WI38 (cell line): Measurements from ENCODE around the gene CENPP.

Experiments
- H3K4me3 ChIP-seq: 2 replicates; pipeline ENCODE4 v1.5.1; 2011; ENCODE audit warnings: low read depth, mild to moderate bottlenecking, control low read depth, low read length
- TF ChIP-seq, protein P1 (sequence below): IDR thresholded peaks from 2 replicates; pipeline ENCODE4 v1.5.1; 2012; ENCODE audit warnings: low read depth, mild to moderate bottlenecking, control low read depth, low read length

Gene CENPP

DNA sequence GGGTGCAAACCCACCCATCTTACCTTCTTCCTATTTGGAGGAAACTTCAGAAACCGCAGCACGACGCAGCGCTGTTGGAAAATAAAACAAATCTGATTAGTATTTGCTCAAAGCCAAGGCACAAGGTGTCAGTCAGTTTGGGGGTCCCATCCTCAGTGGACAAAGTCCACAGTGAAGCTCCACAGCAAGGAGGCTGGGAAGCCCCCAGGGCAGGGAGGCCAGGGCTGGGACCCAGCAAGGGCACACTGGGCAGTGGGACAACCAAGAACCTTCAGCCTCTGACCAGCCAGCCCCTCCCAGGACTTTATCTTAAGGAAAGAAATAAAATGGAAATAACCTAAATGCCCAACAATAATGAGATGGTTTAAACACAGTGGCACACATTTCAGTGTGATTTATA lies 332.9 kb downstream of the CENPP start:
- TF ChIP-seq, protein P1, sequence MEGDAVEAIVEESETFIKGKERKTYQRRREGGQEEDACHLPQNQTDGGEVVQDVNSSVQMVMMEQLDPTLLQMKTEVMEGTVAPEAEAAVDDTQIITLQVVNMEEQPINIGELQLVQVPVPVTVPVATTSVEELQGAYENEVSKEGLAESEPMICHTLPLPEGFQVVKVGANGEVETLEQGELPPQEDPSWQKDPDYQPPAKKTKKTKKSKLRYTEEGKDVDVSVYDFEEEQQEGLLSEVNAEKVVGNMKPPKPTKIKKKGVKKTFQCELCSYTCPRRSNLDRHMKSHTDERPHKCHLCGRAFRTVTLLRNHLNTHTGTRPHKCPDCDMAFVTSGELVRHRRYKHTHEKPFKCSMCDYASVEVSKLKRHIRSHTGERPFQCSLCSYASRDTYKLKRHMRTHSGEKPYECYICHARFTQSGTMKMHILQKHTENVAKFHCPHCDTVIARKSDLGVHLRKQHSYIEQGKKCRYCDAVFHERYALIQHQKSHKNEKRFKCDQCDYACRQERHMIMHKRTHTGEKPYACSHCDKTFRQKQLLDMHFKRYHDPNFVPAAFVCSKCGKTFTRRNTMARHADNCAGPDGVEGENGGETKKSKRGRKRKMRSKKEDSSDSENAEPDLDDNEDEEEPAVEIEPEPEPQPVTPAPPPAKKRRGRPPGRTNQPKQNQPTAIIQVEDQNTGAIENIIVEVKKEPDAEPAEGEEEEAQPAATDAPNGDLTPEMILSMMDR = no peak
- H3K4me3 ChIP-seq = no peak overlapping the region

DNA sequence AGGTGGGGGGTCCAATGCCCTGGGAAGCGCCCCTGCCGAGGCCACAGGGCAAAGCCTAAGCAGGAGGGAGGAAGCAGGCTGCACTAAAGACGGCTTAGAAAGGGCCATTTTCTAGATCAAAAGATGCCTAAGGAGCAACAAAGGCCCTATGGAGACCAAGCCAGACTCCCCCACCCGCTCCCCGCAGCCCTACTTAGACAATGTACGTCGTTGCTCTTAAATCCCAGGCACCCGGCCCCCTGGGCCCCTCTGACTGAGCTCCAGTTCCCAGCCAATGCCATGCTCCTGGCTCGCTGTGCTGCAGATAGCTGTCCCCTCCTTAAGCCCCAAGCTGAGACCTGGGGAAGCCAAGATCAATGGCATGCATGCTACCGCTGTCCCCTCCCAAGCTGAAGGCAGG lies 333.8 kb downstream of the CENPP start:
- TF ChIP-seq, protein P1 = no peak
- no peak overlapping the region for H3K4me3 ChIP-seq

DNA sequence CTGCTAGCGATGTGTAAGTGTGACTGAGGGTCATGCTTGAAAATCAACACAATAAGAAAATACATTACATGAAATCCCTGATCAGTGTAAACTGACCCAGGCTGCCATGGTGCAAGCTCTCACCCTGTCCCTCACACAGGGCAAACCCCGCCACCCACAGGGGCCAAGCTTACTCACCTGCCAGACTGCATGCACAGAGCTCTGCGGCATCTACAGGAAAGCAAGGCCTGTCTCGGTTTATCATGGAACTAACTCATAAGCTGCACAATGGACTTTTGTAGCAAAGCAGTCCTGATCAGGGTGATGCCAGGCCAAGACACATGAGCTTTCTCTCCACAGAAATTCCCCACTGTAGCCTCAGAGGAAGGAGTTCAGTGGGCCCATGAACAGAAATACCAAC lies 334.5 kb downstream of the CENPP start:
- TF ChIP-seq, protein P1 = no peak
- no peak overlapping the region for H3K4me3 ChIP-seq

DNA sequence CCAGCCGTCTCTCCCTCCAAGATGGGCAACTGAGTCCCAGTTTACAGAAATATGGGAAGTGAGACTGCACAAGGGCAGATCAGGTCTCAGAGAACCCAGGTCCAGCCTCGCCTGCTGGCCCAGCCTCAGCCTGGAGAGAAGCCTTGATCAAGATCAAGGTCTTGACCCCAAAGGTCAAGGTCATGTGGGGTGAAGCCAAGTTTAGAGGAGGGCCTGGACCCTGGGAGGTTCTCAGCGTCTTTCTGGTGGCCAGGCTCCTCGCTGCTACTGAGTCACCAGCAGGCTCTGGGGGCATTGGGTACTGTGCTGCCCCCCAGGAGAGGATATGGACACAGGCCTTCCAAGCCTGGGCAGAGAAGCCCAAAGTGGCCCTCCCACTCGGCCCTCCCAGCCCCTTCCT lies 335.4 kb downstream of the CENPP start:
- no peak overlapping the region for H3K4me3 ChIP-seq
- TF ChIP-seq, protein P1 = no peak

DNA sequence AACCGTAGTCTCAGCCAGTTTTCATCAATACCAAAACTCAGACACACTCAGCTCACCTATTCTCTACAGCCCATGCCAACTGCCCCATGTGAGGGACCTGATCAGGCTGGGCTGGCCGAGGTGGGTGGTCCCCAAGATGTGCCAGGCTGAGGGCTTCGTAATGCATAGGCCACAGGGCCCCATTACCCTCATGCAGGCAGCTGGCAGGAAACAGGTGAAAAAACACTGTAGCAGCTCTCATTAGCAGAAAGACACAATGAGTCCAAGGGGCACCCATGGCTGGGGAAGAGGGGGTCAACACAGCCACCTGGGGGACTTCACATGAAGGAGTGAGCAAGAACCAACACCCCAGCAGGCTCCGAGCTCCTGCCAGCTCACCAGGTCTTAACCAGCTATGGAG lies 336.0 kb downstream of the CENPP start:
- no peak overlapping the region for H3K4me3 ChIP-seq
- TF ChIP-seq, protein P1 = no peak

DNA sequence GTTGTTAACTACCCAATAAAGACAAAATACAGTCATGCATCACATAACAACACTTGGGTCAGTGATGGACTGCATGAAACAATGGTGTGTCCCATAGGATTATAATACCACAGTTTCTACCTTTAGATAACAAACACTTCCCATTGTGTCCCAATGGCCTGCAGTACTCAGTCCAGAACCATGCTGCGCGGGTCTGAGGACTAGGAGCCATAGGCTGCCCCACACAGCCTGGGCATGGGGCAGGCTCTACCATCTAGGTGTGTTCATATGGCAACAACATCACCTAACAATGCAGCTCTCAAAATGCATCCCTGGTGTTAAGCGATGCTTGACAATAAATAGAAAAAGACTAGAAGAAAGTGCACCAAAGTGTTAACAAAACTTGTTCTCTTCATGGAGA lies 337.4 kb downstream of the CENPP start:
- TF ChIP-seq, protein P1 = no peak
- H3K4me3 ChIP-seq = no peak overlapping the region

DNA sequence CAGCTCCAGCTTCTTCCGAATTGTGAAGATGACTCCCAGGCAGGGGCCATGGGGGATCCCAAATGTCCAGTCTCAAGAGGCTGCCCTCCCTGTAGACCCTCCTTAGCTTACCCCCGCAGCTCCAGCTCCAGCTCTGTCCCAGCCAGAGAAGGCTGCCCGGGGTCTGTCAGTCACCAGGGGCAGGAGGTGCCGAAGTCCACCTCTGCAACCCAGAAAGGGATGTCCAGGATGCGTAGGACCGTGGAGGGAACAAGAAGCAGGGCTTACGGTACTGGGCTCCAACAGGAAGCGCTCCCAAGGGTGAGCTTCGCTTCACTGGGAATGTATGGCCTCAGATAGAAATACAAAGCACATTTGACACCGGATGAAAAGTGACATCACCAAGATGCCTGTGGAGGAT lies 338.2 kb downstream of the CENPP start:
- H3K4me3 ChIP-seq = no peak overlapping the region
- TF ChIP-seq, protein P1 = no peak
